Ishikawa (cell line): ENCODE measurements around the gene ARHGEF28.

Source experiments
- CEBPB ChIP-seq: IDR thresholded peaks from 2 replicates; pipeline ENCODE4 v1.6.1; 2012
- CREB1 ChIP-seq: IDR thresholded peaks from 2 replicates; pipeline ENCODE4 v1.6.1; 2012; ENCODE audit warnings: low read depth
- EP300 ChIP-seq: IDR thresholded peaks from 2 replicates; pipeline ENCODE4 v1.6.1; 2012; ENCODE audit warnings: borderline replicate concordance
- FOXM1 ChIP-seq: IDR thresholded peaks from 2 replicates; pipeline ENCODE4 v1.6.1; 2012; ENCODE audit warnings: low read depth, borderline replicate concordance
- MAX ChIP-seq: IDR thresholded peaks from 2 replicates; pipeline ENCODE4 v1.6.1; 2012
- NFIC ChIP-seq: IDR thresholded peaks from 2 replicates; pipeline ENCODE4 v1.6.1; 2012
- RAD21 ChIP-seq: IDR thresholded peaks from 2 replicates; pipeline ENCODE4 v1.6.1; 2012; ENCODE audit warnings: low read depth
- REST ChIP-seq: IDR thresholded peaks from 2 replicates; pipeline ENCODE4 v1.6.1; 2012; ENCODE audit warnings: low read depth, mild to moderate bottlenecking
- TAF1 ChIP-seq: IDR thresholded peaks from 2 replicates; pipeline ENCODE4 v1.6.1; 2012; ENCODE audit warnings: low read depth, mild to moderate bottlenecking
- YY1 ChIP-seq: IDR thresholded peaks from 2 replicates; pipeline ENCODE4 v1.6.1; 2012; ENCODE audit warnings: low read depth
- TF ChIP-seq, protein P1 (sequence below): IDR thresholded peaks from 2 replicates; pipeline ENCODE4 v1.6.1; 2012

DNA sequence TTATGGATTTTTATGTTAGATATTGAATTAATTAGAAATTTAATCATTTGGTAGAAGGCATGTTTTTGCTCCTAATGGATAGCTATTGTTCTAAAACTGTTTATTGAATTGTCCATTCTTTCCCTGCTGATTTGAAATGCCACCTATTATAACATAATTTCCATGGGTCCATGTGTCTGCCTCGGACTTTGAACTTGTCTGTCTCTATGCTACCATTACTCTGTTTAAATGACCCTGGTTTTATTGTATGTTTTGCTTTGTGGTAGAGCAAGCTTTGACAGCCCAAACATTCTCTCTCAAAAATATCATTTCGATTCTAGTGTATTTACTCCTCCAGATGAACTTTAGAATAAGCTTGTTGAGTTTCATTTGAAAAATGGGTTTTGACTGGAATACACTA, 120.6 kb downstream of the ARHGEF28 start:
- TF ChIP-seq, protein P1, sequence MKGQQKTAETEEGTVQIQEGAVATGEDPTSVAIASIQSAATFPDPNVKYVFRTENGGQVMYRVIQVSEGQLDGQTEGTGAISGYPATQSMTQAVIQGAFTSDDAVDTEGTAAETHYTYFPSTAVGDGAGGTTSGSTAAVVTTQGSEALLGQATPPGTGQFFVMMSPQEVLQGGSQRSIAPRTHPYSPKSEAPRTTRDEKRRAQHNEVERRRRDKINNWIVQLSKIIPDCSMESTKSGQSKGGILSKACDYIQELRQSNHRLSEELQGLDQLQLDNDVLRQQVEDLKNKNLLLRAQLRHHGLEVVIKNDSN: no peak
- TF ChIP-seq CEBPB: no peak
- TF ChIP-seq MAX: no peak
- TF ChIP-seq RAD21: no peak
- TF ChIP-seq TAF1: no peak
- TF ChIP-seq EP300: no peak
- TF ChIP-seq YY1: no peak
- TF ChIP-seq REST: no peak
- no peak for TF ChIP-seq NFIC
- no peak for TF ChIP-seq FOXM1
- no peak for TF ChIP-seq CREB1
